ENCODE results near the gene GOLPH3L. TPM values are rescaled to one million over a fixed set of nuclear protein-coding genes. Genes with fewer than 3 reads are reported as not detected.
"Not testable (repeated sequence)": the region's sequence is repeated elsewhere in the genome, so short reads cannot be mapped to it uniquely, and the experiment has no call there.

Gene GOLPH3L
- total RNA-seq, 2 donors from 2014 or later = 13.0 to 18.7 TPM

DNA sequence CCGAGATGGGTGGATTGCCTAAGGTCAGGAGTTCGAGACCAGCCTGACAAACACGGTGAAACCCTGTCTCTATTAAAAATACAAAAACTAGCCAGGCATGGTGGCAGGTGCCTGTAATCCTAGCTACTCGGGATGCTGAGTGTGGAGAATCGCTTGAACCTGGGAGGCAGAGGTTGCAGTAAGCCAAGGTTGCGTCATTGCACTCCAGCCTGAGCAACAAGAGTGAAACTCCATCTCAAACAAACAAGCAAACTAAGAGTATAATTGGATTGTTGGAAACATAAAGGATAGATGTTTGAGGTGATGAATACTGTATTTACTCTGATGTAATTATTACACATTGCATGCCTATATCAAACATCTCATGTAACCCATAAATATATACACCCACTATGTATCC lies 58.5 kb downstream of the GOLPH3L start:
- not testable (repeated sequence) for H3K4me1 Mint-ChIP-seq; H3K27ac Mint-ChIP-seq; H3K4me3 Mint-ChIP-seq; ATAC-seq (replicated peaks); H3K9me3 Mint-ChIP-seq; H3K36me3 Mint-ChIP-seq (ENCODE audit: low read depth); H3K27me3 Mint-ChIP-seq

DNA sequence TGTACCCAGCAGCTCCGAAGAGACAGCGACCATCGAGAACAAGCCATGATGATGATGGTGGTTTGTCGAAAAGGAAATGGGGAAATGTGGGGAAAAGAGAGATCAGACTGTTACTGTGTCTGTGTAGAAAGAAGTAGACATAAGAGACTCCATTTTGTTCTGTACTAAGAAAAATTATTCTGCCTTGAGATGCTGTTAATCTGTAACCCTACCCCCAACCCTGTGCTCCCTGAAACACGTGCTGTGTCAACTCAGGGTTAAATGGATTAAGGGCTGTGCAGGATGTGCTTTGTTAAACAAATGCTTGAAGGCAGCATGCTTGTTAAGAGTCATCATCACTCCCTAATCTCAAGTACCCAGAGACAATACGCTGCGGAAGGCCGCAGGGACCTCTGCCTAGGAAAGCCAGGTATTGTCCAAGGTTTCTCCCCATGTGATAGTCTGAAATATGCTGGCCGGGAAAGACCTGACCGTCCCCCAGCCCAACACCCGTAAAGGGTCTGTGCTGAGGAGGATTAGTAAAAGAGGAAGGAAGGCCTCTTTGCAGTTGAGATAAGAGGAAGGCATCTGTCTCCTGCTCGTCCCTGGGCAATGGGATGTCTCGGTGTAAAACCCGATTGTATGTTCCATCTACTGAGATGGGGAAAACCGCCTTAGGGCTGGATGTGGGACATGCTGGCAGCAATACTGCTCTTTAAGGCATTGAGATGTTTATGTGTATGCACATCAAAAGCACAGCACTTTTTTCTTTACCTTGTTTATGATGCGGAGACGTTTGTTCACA lies 61.9 kb downstream of the GOLPH3L start:
- H3K36me3 Mint-ChIP-seq (ENCODE audit: low read depth); H3K27me3 Mint-ChIP-seq; ATAC-seq (replicated peaks); H3K4me1 Mint-ChIP-seq; H3K27ac Mint-ChIP-seq; H3K9me3 Mint-ChIP-seq; H3K4me3 Mint-ChIP-seq: not testable (repeated sequence)

DNA sequence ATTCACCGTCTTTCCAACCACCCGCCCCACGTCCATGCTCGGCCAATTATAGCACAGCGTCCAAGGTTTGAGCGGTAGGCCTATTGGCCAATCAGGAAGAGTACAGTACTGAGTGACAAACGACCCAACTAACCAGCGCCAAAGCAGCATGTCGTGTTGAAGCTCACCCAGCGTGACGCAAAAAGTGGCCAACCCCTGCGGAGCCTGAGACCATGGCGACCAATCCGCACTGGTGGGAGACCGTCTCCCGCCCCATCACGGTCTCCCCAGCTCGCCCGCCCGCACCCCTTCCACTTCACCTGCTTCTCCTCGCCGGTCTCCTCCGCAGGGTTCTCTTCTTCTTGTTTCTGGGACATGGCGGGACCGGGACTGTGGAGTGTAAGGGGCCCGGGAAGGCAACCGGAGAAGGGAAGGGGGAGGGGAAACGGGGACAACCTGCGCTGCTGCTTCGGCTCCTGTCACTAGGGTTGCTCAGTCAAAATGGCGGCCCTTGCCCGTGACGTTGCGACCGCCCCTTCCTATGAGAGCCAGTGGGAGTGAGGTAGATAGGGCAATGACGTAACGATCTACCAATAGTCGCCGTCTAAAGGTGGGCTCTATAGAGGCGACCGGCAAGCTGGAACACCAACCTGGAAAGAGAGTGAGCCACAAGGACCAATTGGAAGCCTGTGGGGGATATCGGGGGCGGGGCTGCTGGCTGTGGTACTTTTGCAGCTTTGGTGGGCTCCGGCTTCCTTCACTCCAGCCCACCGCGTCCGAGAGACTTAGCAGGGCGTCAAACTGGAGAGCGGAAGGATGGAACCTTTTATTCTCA lies 67.6 kb downstream of the GOLPH3L start, which contains the start of gene ENSA:
TSS of gene ENSA (minus strand) at position 498 of the 814 bp plus-strand sequence. CDS start at position 356, 142 bp downstream.
- peaks cover 36% of the 10 kb centered on the region for H3K4me1 Mint-ChIP-seq
- no peaks in the 10 kb centered on the region for H3K27me3 Mint-ChIP-seq
- no peaks in the 10 kb centered on the region for H3K9me3 Mint-ChIP-seq
- H3K27ac Mint-ChIP-seq = no peak within 1 kb of the TSS
- H3K4me3 Mint-ChIP-seq = no peak within 1 kb of the TSS
- ATAC-seq (replicated peaks) = peak; percentile 87
- no peaks in the 10 kb centered on the region for H3K36me3 Mint-ChIP-seq (ENCODE audit: low read depth)

DNA sequence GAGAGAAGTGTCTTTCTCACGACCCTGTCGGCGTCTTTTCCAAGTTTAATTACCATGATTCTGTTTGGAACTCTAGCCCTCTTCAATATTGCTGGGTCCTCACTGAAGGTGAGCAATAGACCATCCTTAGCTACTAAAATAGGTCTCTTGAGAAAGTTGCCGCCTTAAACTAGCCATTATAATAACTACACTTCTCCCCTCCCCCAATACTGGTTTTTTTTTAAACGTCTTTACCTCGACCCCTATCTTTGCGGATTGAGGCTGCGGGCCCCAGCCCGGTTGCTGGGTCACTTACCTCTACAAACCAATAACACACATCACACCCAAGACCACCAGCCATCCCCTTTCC lies 68.2 kb downstream of the GOLPH3L start:
- H3K27ac Mint-ChIP-seq = no peak overlapping the region
- peaks cover 40% of the 10 kb centered on the region for H3K4me1 Mint-ChIP-seq
- no peaks in the 10 kb centered on the region for H3K27me3 Mint-ChIP-seq
- H3K9me3 Mint-ChIP-seq = no peaks in the 10 kb centered on the region
- H3K36me3 Mint-ChIP-seq (ENCODE audit: low read depth) = no peaks in the 10 kb centered on the region
- H3K4me3 Mint-ChIP-seq = no peak overlapping the region
- no peak for ATAC-seq (replicated peaks)

DNA sequence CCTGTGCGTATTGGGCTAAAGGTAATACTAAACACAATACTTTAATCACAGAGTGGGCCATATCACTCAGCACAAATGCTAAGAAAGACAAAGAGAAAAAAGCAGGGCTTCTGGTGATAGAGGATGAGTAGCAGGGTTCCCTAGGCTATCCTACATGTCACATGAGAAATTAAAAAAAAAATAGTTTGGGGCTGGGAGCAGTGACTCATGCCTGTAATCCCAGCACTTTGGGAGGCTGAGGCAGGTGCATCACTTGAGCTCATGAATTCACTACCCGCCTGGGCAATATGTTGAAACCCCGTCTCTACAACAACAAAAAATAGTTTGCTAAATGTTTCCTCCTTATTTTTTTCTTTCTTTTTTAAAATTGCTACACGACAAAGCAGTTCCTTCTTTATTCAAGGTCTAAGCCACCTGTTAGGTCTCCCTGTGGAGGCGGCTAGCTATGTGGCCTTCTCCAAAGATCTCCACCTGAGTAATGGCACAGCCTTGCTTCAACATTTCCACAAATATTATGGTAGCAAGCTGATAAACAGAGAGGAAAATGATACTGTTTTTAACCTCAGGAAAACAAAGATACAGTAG lies 69.0 kb downstream of the GOLPH3L start:
- H3K4me1 Mint-ChIP-seq = peaks cover 46% of the 10 kb centered on the region
- ATAC-seq (replicated peaks) = no peak
- no peak overlapping the region for H3K4me3 Mint-ChIP-seq
- H3K9me3 Mint-ChIP-seq = no peaks in the 10 kb centered on the region
- H3K27ac Mint-ChIP-seq = no peak overlapping the region
- no peaks in the 10 kb centered on the region for H3K27me3 Mint-ChIP-seq
- H3K36me3 Mint-ChIP-seq (ENCODE audit: low read depth) = no peaks in the 10 kb centered on the region

DNA sequence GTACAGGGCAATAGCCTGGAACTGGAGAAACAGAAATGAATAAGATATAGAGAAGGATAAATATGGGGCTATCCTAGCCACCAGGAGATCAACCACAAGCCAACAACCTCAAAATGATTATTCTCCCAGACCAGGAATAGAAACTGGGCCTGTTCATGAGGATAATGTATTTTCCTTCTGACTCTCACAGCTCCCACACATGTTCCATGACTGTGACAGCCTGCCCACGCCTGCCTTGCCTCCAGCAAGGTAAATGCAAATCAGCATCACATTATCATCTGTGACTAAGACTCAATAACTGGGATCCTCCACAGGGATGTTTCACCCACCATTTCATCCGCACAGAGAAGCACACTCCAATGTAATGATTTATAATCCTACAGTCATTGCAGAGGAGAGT lies 70.8 kb downstream of the GOLPH3L start:
- Mint-ChIP-seq H3K4me1 (peaks cover 53% of the 10 kb centered on the region), H3K36me3 (ENCODE audit: low read depth) (no peaks in the 10 kb centered on the region), H3K27me3 (no peaks in the 10 kb centered on the region), H3K9me3 (no peaks in the 10 kb centered on the region), H3K4me3 (no peak overlapping the region), H3K27ac (peak overlapping the region; percentile 90)
- peak; percentile 15 for ATAC-seq (replicated peaks)

DNA sequence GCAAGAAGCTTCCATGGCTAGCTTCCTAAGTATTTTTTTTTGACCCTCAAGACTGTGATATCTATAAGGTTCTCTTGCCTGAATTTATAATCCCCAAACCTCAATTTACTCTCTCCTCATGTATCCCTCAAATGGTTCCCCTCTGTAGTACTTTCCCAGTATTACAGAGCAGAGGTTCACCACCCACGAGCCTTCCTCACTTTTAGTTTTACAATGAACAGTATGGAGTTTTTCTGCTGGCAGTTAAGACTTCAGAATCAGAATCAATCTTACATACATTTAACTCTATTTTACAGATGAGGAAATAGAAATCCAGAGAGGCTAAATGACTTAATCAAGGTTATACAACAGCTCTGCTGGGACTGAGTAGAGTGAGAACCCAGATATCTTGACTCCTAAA lies 72.4 kb downstream of the GOLPH3L start:
- ATAC-seq (replicated peaks) = peak; percentile 7
- Mint-ChIP-seq H3K27ac (peak overlapping the region; percentile 90), H3K4me1 (peaks cover 55% of the 10 kb centered on the region)
- not testable (repeated sequence) for H3K4me3 Mint-ChIP-seq; H3K9me3 Mint-ChIP-seq; H3K27me3 Mint-ChIP-seq; H3K36me3 Mint-ChIP-seq (ENCODE audit: low read depth)

DNA sequence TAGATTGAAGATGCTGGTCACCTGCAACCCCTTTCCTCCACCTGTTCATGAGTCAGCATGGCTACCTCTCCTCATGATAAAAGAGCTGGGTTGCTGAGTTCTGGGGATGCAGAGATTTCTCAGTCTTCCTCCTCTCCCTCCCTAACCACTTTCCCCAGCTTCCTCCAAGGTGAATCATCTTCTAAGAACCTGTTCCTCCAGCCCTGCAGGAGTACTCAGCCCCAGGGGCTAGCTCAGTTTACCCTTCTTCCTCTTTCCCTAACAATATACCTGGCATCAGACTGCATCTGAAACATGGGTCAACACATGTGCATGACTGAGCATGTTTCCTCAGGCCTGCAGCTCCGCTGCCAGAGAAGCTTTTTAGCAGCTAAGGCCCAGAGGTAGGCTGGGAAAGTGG lies 72.8 kb downstream of the GOLPH3L start:
- H3K27me3 Mint-ChIP-seq; H3K4me3 Mint-ChIP-seq; H3K36me3 Mint-ChIP-seq (ENCODE audit: low read depth); H3K9me3 Mint-ChIP-seq: not testable (repeated sequence)
- Mint-ChIP-seq H3K4me1 (peaks cover 60% of the 10 kb centered on the region), H3K27ac (peak overlapping the region; percentile 90)
- ATAC-seq (replicated peaks) = peak; percentile 11

DNA sequence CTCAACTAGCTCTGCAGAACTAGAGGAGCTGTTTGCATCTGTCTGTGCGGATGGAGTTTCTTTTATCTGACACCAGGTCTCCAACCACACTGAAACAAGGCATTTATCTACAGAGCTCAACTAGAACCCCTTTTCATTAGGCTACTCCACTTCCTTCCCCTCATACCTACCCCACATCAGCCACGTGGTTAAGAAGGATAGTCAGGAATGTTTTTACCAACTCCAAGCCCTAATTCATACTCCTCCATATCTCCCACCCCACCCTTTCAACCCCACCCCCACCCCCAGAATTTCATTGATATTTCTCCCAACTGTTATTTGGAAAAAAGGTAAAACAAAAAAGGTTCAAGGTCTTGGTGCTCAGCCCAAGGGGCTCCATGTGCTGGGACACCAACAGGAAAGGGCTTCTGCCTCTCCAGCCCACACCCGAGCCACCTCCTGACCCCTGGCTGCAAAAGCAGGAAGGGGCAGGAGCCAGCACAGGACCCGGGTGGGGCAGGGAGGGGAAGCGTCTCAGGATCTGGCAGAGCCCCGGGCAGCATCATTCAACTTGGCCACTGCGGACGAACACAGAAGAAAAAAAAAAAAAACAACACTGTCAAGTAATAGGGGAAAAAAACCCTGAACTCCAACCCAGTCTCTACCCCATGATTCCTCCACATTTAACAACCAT lies 74.5 kb downstream of the GOLPH3L start:
- peak overlapping the region; percentile 77 for H3K27ac Mint-ChIP-seq
- H3K36me3 Mint-ChIP-seq (ENCODE audit: low read depth) = peaks cover 2% of the 10 kb centered on the region
- ATAC-seq (replicated peaks) = no peak
- peaks cover 51% of the 10 kb centered on the region for H3K4me1 Mint-ChIP-seq
- no peaks in the 10 kb centered on the region for H3K9me3 Mint-ChIP-seq
- H3K4me3 Mint-ChIP-seq = no peak overlapping the region
- no peaks in the 10 kb centered on the region for H3K27me3 Mint-ChIP-seq

DNA sequence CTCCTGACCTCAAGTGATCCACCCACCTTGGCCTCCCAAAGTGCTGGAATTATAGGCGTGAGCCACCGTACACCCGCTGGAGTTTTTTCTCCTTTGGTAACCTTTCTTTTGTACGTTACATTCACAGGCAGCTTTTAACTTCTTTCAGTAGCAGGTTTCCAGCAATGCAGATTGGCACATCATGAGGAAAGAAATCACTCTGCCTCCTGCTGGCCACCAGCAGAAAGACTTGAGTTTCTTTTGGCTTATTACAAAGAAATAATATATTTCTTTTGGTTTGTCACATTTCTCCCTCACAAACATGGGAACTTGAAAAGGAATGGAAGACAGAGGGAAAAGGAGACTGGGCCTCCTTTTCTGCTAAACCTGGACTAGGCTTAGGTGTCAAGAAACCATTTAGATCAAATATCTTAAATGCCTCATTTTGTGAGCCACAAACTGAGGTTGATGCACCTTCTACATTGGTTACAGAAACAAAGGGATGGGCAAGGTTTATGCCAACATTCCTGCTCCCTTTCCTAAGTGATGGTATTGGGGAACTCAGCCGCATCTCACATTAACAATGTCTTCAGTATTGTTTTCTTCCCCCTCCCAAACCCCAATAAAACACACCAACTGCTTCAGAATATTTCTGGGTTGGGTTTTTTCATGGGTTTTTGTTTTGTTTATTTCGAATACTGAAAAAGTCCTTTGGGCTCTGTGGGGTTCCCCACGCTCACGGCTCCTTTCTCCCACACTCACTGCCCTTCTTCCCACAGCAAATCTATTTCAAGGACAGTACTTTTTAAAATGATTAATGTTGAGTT lies 75.3 kb downstream of the GOLPH3L start:
- Mint-ChIP-seq H3K9me3 (no peaks in the 10 kb centered on the region), H3K27me3 (no peaks in the 10 kb centered on the region), H3K27ac (peak overlapping the region; percentile 77), H3K4me1 (peaks cover 53% of the 10 kb centered on the region), H3K4me3 (no peak overlapping the region), H3K36me3 (ENCODE audit: low read depth) (peaks cover 9% of the 10 kb centered on the region)
- no peak for ATAC-seq (replicated peaks)

DNA sequence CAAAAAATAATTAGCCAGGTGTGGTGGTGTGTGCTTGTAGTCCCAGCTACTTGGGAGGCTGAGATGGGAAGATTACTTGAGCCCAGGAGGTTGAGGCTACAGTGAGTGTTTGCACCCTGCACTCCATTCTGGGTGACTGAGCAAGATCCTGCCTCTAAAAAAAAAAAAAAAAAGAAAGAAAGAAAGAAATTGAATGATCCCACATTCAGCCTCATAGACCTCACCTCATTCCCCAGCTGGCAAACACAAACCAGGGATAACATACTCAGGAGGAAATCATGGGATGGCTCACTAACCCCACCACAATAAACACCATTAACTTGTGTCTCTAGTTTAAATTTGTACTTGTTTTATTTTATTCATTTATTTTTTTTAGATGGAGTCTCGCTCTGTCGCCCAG lies 76.0 kb downstream of the GOLPH3L start:
- Mint-ChIP-seq H3K36me3 (ENCODE audit: low read depth) (peaks cover 17% of the 10 kb centered on the region), H3K4me3 (peak overlapping the region; percentile 58), H3K4me1 (peaks cover 57% of the 10 kb centered on the region), H3K27me3 (no peaks in the 10 kb centered on the region), H3K27ac (peak overlapping the region; percentile 78), H3K9me3 (no peaks in the 10 kb centered on the region)
- no peak for ATAC-seq (replicated peaks)

DNA sequence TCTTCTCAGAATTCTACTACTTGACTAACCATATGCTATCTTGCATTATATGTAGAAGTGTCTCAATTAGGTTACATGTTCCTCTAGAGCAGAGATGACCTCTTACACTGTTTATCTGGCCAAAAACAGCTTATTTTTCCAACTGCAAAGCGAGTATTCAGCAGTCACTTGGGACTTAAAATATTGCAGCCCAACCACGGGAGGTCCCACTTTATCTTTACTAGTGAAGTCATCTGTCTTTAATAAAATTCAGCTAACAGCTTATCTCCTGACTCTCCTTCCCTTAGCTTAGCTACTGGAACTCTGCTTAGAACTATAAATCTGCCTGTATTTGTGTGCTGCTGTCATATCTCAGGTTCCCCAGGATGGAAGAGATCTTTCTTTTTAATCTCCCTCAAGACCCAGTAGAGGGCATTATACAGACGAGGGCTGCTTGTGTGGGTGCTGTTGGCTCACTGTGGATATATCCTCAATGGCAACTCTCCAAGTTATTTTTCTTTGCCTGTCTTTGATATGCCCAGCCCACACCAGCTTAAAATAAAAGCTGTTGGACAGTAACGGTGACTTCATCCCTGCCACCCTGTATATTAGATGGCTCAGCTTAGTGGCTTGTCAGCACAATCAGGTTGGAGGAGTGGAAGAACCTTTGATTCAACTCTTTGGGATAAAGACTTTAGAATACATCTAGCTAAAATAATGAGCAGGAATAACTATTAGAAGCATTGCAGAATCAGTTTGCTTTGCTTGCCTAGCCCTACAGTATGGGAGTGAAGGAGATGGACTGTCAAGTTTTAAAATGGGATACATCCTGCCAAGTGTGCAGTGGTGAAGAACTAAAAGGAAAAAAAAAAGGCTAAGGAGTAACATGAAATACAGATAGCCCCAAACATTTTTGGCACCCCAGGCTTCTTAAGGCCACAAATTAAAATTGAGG lies 77.1 kb downstream of the GOLPH3L start:
- ATAC-seq (replicated peaks) = no peak
- H3K9me3 Mint-ChIP-seq = no peaks in the 10 kb centered on the region
- H3K27ac Mint-ChIP-seq = peak overlapping the region; percentile 78
- peaks cover 28% of the 10 kb centered on the region for H3K36me3 Mint-ChIP-seq (ENCODE audit: low read depth)
- H3K27me3 Mint-ChIP-seq = no peaks in the 10 kb centered on the region
- peaks cover 57% of the 10 kb centered on the region for H3K4me1 Mint-ChIP-seq
- peak overlapping the region; percentile 58 for H3K4me3 Mint-ChIP-seq
